GM18498 (cell line): Measurements from ENCODE around the gene FAM50A.

Experiments used
- ATAC-seq: cut with Tn5 transposase; IDR thresholded peaks from one replicate; pipeline ENCODE4 v1.9.1; 2021; ENCODE audit warnings: mild to moderate bottlenecking, moderate library complexity; ENCODE audit not compliant: unreplicated experiment

The FAM50A gene

GRCh38 chrX:154437971-154438893, 5.7 kb upstream of the FAM50A start:
- no peak for ATAC-seq

DNA sequence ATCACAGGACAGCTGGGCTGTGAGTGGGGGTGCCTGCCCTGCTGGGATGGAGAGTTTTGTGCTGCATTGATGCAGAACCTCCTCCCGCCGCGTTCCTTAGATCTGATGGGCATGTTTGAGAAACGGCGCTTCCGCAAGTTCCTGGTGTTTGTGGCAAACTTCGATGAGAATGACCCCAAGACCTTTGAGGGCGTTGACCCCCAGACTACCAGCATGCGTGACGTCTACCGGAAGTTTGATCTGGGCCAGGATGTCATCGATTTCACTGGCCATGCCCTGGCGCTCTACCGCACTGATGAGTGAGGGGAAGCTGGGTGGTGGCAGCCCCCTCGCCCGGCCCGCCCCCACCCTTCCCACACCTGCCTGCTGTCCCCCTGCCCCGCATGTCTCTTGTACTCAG, 4.1 kb upstream of the FAM50A start:
- no peak for ATAC-seq

DNA sequence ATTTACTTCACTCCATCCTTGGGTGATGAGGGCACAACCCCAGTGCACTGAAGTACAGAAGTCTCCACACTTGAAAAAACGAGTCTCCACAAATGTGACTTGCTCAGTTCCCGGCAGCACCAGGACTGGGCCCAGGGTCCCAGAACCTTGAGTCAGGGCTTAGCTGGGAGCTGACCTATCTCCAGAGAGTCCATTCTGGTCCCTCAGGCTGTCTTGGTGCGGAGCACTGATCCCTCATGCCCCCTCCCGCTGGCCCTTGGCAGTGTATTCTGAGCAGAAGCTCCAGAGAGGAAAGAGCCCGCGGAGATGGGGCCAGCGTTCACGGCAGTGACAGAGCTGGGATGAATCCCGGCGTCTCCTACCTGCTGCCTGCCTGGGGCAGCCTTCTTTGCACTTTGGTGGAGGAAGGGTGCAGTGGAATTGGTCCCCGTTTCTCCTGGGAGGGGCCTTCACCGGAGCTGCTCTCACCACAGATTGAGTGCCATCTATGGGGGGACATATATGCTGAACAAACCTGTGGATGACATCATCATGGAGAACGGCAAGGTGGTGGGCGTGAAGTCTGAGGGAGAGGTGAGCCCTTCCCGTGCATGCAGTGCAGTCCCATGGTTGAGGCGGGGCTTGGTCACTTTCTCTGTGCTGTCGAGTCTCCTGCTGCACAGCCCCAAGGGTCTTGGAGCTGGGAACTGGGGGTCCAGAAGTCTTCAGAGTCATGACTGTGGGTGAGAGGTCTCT, 3.2 kb upstream of the FAM50A start:
- no peak for ATAC-seq

DNA sequence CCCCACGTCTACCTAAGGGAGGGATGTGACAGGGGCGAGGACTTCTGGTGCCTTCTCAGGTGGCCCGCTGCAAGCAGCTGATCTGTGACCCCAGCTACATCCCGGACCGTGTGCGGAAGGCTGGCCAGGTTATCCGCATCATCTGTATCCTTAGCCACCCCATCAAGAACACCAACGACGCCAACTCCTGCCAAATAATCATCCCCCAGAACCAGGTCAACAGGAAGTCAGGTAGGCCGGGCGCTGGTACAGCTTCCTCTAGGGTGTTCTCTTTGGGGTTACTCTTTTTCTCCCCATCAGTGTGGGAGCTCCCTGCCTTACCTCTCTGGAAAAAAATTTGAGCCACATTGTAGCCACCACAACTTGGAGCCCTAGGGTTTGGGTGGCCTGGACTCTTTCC, 2.4 kb upstream of the FAM50A start:
- no peak for ATAC-seq

DNA sequence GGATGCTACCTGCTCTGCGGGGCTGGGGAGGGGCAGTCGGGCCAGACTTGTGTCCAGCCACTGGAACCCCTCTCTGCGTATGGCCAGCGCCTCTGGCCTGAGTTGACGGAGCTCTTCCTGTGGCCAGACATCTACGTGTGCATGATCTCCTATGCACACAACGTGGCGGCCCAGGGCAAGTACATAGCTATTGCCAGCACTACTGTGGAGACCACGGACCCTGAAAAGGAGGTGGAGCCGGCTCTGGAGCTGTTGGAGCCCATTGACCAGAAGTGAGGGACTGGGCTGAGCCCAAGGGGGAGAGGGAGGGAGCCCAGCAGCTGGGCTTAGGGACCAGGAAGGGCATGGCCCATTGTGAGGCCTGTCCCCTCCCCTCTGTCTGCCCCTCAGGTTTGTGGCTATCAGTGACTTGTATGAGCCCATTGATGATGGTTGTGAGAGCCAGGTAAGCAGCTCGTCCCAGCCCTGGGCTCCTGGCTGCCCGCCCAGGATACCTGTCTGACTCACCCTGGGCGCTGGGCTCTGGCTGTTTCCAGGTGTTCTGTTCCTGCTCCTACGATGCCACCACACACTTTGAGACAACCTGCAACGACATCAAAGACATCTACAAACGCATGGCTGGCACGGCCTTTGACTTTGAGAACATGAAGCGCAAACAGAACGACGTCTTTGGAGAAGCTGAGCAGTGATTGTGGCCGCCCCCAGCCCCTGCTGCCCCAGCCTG, 1.8 kb upstream of the FAM50A start:
- ATAC-seq, result no peak

- ATAC-seq, result no peak
These were observed 446 bp upstream of the FAM50A start for GRCh38 chrX:154443479-154443910.

- no peak for ATAC-seq
These were observed 860 bp downstream of the FAM50A start for GRCh38 chrX:154444755-154445246.

DNA sequence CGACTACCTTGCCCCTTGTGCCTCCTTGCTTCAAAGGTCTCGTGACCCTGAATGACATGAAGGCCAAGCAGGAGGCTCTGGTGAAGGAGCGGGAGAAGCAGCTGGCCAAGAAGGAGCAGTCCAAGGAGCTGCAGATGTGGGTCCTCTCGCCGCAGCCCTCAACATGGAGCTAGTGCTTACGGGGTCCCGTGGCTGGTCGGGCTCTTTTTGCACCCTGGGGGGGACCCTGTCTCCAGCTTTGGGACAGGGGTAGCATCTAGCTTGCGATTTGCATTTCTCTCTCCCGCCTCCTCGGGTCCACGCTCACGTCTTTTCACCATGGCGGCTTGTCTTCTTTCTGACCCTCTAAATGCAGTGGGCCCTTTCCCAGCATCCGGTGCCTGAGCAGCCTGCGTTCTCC, 1.8 kb downstream of the FAM50A start:
- ATAC-seq, result no peak

- ATAC-seq, result no peak
These were observed 2.5 kb downstream of the FAM50A start for GRCh38 chrX:154446430-154446829.

GRCh38 chrX:154448484-154448883, 4.5 kb downstream of the FAM50A start:
- ATAC-seq, result no peak

DNA sequence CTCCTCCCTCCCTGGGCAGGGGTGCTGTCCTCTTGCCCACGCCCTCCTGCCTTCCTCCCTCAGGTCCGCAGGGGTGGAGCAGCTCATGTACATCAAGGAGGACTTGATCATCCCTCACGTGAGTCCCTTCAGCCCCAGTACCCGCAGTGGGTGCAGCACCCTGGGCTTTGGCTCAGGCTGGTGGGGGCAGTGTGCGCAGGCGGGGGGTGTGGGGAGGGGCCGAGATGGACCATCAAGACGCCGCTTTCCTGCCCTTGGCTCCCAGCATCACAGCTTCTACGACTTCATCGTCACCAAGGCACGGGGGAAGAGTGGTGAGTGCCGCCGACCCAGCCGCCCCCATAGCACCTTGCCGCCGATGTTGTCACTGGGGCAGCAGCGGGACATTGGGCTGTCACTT, 5.7 kb downstream of the FAM50A start:
- no peak for ATAC-seq

DNA sequence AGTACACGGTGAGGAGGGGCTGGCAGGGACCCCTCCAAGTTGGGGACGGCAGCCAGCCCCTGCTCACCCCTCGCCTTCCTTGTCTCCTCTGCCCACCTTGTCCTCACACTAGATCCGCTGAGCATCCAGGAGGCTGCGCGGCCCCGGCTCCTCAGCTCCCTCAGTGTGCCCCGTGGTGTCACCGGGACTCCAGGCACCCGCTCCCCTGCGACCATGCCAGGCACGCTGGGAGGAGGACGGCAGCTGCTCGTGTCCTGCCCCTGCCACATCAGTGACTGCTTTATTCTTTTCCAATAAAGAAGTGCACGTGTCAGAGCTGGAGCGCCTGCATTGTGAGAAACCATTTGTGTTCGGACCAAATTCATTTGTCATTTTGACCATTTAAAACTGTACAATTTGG, 6.4 kb downstream of the FAM50A start:
- no peak for ATAC-seq

GRCh38 chrX:154452823-154453222, 8.9 kb downstream of the FAM50A start:
- ATAC-seq, result no peak

GRCh38 chrX:154457491-154458115, 13.7 kb downstream of the FAM50A start:
- peak; percentile 70 for ATAC-seq

DNA sequence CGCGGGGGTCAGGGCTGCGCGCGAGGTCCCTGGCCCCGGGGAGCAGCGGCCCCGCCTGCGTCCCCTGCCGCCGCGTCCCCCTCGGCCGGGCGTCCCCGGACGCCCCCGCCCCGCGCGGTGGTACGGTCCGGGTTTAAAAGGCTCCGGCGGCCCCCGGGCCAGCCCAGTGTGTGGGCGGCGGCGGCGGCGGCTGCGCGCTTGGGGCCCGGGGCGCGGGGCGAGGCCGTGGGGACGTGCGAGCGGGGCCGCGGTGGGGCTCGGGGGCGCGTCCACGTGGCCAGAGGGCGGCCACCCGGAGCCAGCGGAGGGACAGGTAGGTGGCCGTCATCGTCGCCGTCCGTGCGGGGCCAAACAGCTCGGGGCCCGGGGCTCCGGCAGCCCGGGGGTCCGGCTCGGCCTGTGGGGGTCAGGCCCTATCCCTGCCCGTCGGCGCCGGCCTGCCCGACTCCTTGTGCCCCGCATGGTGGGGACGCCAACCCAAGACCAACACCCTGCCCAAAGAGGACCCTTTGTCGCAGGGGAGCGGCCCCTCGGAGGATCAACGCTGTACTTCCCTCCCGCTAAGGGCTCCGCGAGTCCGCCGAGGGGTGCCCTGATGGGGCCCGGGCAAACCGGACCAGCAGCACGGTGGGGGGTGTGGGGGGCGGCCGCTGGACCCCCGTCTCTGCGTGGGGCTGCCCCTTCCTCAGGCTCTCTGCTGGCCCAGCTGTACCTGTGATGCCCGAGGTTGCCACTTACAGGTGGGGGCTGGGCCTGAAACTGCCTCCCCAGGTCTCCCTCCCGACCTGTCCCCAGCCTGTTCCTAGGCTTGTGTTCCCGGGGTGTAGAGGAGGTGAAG, 14.4 kb downstream of the FAM50A start, which contains the start of gene PLXNA3:
Gene PLXNA3, plus strand, starts transcription at position 166 of the 838 bp plus-strand sequence. CDS start 1,903 bp downstream, outside the sequence.
- peak; percentile 73 for ATAC-seq

DNA sequence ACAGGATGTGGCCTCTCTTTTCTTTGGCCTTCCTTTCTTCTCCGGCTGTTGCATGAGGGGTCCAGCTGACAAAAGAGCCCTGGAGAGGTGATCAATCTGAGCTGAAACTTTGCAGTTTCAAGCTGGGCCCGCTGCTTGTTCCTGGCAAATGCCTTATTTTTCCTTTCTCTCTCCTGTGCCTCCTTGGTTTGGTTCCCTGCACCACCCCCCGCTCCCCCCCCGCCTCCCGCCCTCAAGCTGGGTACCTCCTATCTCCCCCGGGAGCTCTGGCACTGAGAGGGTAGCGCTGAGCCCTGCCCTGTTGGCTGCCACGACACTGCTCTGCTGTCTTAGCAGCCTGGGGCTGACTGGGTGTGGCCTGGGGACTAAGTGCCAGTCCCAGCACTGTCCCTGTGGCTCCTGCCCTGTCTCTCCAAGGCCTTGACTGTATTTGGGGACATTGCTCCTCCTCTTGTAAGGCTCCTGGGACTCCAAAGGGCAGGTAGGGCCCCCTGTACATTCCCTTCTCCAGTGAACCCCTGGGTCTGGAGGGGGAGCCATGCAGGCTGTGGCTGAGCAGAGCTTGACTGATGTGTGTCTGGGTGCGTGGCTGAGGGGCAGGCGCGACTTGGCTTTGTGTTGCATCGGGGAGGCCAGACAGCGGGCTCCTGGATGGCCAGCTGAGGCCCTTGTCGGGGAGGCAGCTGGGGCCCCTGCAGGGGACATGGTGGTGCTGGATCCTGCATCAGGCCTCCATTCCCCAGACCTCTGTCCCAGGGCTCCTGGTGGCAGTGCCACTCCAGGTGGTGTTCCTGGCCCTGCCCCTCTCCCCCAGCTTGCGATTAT, 15.2 kb downstream of the FAM50A start:
- ATAC-seq, result no peak

- ATAC-seq, result no peak
These were observed 15.9 kb downstream of the FAM50A start for GRCh38 chrX:154459832-154460231.

DNA sequence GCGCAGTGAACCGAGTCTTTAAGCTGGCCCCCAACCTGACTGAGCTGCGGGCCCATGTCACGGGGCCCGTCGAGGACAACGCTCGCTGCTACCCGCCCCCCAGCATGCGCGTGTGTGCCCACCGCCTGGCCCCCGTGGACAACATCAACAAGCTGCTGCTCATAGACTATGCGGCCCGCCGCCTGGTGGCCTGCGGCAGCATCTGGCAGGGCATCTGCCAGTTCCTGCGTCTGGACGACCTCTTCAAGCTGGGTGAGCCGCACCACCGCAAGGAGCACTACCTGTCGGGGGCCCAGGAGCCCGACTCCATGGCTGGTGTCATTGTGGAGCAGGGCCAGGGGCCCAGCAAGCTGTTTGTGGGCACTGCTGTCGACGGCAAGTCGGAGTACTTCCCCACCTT, 16.4 kb downstream of the FAM50A start:
- no peak for ATAC-seq

DNA sequence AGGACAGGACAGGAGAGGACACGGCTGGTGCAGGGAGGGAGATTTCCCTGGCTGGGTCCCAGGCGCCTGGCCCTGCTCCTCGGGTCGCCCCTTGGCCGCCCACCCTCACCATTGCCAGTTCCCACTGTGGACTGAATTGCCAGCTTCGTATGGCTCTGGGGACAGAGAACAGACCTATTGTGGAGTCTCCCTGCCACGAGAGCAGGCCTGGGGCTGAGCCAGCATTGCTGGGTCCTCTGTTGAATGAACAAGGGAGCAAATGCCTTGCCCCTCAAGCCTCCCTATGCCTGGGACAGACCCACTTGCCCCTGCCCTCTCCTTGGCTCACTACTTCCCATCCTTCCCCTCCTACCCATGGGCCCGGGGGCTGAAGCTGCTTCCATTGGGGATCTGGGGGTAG, 18.5 kb downstream of the FAM50A start:
- ATAC-seq, result no peak
